NAMALWA (cell line): Measurements from ENCODE around the gene YLPM1.
"Not testable (repeated sequence)": the region's sequence is repeated elsewhere in the genome, so short reads cannot be mapped to it uniquely, and the experiment has no call there.

Experiments used
- DNase-seq: peaks from one replicate; pipeline ENCODE4 v3.0.0-alpha.2; 2015; ENCODE audit warnings: low spot score

Gene YLPM1, protein sequence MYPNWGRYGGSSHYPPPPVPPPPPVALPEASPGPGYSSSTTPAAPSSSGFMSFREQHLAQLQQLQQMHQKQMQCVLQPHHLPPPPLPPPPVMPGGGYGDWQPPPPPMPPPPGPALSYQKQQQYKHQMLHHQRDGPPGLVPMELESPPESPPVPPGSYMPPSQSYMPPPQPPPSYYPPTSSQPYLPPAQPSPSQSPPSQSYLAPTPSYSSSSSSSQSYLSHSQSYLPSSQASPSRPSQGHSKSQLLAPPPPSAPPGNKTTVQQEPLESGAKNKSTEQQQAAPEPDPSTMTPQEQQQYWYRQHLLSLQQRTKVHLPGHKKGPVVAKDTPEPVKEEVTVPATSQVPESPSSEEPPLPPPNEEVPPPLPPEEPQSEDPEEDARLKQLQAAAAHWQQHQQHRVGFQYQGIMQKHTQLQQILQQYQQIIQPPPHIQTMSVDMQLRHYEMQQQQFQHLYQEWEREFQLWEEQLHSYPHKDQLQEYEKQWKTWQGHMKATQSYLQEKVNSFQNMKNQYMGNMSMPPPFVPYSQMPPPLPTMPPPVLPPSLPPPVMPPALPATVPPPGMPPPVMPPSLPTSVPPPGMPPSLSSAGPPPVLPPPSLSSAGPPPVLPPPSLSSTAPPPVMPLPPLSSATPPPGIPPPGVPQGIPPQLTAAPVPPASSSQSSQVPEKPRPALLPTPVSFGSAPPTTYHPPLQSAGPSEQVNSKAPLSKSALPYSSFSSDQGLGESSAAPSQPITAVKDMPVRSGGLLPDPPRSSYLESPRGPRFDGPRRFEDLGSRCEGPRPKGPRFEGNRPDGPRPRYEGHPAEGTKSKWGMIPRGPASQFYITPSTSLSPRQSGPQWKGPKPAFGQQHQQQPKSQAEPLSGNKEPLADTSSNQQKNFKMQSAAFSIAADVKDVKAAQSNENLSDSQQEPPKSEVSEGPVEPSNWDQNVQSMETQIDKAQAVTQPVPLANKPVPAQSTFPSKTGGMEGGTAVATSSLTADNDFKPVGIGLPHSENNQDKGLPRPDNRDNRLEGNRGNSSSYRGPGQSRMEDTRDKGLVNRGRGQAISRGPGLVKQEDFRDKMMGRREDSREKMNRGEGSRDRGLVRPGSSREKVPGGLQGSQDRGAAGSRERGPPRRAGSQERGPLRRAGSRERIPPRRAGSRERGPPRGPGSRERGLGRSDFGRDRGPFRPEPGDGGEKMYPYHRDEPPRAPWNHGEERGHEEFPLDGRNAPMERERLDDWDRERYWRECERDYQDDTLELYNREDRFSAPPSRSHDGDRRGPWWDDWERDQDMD (N-terminal part only)

DNA sequence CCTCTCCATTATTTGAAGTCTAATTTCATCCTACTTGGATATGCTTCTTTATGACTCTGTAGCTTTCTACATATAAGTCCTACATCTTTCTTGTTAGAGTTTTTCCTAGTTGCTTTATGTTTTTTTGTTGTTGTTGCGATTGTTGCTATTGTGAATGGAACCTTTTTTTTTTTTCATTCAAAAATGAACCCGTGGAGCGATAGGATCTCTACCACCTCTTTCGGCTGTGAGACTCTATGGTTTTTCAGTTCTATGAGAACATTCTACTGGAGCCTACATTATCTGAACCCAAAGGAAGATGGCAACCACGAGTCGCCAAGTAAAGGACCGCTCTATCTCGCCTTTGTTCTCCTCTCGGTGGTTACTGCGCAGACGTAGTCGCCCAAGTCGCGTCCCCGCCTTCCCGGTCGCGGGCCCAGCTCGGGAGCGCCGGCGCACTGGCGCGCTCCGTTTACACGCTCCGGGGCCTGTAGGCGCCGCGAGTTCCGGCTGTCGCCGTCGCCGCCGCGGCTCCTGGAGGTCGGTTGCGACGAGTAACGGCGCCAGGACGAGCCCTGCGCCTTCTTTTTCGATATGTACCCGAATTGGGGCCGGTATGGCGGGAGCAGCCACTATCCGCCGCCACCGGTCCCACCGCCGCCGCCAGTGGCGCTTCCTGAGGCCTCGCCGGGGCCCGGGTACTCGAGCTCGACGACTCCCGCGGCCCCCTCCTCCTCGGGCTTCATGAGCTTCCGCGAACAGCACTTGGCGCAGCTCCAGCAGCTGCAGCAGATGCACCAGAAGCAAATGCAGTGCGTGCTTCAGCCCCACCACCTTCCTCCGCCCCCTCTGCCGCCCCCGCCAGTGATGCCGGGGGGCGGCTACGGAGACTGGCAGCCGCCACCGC, at the start of gene YLPM1:
TSS of gene YLPM1 (plus strand) at position 400 of the 886 bp plus-strand sequence. CDS start at position 574, 174 bp downstream.
- DNase-seq: peak; percentile 92

DNA sequence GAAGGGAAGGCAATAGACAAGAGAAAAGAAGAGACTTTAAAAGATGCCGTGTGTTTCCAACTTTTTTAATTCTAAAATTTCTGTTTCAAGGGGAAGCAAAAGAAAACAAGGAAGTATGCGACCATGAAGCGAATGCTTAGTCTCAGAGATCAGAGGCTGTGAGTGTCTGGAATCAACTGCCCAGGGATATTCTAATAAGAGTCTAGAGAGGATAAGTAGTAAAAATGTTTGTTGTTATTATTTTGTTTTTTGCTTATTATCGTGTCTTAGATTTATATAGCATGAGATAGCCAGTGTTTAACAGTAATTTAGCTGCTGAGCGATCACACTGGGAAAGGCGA, 49.8 kb upstream of the YLPM1 start:
- DNase-seq: no peak

DNA sequence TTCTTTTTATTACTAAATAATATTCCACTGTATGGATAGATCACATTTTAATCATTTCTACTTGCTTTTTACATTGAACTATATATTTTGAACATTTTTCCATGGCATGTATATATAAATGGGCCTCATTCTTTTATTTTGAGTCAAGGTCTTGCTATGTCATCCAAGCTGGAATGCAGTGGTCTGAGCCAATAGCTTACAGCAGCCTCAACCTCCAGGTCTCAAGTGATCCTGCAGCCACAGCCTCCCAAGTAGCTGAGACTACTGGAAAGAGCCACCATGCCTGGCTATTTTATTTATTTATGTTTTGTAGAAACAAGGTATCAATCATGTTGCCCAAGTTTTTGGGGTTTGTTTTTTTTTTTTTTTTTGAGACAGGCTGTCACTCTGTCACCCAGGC, 42.6 kb upstream of the YLPM1 start:
- no peak for DNase-seq

DNA sequence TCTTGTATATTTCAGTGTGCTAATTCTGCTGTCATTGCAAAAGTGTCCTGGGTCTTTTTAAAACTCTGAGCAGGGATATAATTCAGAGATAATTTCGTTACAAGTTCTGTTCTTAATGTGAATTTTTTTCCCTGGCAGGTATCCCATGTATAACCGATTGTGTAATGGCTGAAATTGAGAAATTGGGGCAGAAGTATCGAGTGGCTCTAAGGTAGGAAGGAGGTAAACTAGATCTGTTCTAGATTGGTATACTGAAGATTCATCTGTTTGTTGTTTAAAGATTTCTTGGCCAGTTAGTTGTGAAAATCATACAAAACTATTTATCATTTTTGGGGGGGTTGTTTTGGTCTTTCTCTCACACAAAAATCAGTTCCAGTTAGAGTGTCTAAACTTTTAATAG, 40.0 kb upstream of the YLPM1 start:
- DNase-seq: no peak

DNA sequence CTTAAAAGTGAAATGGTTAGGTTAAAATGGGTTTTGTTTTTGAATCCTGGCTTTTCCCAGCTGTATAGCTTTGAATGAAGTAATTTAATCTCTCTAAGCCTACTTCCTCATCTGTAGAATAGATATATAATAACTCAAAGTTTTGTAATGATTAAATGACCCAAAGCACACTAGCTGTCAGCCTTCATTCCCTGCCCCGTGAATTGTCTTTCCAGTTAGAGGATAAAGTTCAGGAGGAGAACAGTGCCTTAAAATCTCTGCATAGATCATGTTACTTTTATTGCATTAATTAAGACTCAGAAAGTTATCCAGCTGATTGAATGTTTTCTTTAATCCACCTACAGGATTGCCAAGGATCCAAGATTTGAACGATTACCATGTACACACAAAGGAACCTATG, 30.7 kb upstream of the YLPM1 start:
- no peak for DNase-seq

DNA sequence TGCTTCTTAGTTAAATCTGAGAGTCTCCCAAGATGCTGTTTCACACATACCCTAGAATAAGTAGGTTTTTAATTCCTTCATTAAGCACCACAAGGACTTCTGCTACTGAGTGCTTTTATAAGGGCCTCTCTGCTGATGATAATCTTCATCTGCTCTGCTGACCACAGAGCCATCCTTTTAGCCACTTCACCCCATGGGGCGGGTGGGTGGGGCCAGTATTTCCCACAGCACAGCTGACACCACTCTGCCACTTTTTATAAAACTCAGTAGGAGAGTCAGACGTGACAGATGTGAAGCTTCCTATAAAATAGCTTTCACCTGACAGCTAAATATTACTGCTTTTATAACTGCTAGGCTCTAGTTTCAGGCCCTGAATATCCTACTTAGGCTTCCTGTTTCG, 29.9 kb upstream of the YLPM1 start:
- DNase-seq: no peak

DNA sequence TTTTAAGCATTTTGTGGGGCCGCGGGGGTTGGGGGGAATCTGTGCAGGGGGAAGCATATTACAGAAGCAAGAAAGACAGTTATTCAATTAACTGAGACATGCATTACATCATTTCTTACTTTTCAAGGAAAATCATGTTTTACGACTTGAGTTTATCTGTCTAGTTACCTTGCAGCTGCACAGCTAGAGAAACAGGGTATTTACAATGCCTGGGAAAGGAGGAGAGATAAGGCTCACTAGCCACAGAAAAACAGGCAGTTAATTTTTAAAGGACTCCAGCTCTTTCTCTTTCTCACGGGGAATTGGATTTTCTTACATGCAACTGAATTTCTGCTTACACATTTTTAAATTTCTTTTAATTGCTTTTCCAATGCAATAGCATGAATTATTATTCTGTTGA, 28.0 kb upstream of the YLPM1 start:
- no peak for DNase-seq

DNA sequence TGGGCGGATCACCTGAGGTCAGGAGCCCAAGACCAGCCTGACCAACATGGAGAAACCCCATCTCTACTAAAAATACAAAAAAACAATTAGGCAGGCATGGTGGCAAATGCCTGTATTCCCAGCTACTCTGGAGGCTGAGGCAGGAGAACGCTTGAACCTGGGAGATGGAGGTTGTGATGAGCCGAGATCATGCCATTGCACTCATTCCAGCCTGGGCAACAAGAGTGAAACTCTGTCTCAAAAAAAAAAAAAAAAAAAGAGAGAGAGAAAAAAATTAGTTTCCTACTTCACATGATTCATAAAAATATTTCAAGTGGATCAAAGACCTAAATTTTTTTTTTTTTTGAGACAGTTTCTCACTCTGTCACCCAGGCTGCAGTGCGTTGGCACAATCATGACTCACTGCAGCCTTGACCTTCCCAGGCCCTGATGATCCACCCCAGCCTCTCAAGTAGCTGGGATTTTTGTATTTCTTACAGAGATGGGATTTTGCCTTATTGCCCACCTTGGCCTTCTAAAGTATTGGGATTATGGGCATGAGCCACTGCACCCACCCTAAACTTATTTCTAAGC, 25.3 kb upstream of the YLPM1 start:
- DNase-seq: no peak

DNA sequence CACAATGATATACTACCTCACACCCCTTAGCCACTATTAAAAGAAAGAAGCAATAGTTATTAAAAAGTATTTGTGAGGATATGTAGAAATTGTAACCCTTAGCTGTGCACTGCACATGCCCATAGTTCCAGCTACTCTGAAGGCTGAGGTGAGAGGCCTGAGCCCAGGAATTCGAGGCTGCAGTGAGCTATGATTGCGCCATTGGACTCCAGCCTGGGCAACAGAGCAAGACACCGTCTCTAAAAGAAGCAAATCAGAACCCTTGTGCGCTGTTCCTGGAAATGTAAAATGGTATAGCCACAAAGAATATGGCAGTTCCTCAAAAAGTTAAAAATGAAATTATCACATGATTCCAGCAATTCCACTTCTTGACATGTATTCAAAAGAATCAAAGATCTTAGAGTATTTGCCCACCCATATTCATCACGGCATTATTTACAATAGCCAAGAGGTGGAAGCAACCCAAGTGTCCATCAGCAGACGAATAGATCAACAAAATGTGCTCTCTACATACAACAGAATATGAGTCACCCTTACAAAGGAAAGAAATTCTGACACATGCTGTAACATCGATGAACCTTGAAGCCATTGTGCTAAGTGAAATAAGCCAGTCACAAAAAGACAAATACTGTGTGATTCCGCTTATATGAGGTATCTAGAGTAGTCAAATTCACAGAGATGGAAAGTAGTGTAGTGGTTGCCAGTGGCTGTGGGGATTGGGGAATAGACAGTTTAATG, 23.7 kb upstream of the YLPM1 start:
- DNase-seq: no peak

DNA sequence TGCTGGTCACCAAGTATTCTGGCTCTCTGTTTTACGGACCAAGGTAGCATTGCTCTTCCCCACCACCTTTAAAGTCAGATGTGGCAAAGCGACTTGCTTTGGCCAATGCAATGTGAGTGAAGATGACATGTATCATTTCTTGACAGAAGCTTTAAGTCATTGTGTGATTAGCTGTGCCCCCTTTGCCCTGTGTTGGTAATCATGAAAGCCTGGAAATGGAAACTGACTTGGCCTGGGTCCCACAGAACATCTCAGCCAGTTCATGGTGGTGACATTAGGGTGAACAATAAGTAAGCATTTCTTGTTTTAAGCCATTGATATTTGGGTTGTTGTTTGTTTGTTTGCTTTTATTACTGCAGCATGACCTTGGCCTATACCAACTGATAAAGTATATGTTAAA, 15.9 kb upstream of the YLPM1 start:
- no peak for DNase-seq

DNA sequence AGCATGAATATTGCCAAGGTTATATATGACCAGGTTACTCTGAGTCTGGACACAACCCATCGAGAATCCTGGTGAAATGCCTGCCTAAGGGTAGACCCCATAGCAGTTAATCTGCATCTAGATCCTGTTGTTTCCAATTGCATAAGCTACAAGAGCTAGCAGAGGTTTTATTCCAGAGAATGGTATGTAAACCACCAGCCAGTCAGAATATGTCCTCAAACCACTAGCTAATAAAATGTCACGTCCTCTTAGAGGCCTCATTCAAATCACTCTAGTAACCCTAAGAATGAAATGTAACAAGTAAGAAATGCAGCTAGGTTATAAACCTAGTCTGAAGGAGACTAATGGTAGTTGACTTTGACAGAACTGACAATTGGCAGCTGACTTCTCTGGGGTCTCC, 9.0 kb upstream of the YLPM1 start:
- DNase-seq: no peak

DNA sequence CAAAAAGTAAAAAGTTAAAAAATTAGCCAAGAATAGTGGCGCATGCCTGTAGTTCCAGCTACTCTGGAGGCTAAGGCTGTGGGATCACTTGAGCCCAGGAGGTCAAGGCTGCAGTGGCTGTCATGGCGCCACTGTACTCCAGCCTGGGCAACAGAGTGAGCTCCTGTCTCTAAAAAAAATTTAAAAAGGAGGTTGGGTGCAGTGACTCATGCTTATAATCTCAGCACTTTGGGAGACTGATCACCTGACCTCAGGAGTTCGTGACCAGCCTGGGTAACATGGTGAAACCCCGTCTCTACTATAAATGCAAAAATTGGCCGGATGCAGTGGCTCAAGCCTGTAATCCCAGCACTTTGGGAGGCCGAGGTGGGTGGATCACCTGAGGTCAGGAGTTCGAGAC, 8.2 kb upstream of the YLPM1 start:
- no peak for DNase-seq

DNA sequence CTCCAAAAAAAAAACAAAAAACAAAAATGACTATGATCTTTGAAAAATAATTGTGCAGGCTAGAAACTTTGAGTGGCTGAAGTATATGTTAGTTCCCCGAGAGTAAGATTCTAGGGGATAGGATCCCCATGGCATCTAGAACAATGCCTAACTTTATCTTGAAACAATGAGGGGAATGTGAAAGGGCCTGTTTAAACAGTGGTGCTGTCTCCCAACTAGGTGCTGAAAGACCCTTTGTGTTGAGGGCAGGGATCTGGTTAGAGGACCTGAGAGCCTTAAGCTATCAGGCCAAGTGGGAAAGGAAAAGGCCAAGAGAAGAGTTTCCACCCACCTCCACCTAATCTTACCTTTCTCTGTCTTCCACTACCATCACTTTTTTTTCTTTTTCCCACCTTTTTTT, 6.8 kb upstream of the YLPM1 start:
- no peak for DNase-seq

DNA sequence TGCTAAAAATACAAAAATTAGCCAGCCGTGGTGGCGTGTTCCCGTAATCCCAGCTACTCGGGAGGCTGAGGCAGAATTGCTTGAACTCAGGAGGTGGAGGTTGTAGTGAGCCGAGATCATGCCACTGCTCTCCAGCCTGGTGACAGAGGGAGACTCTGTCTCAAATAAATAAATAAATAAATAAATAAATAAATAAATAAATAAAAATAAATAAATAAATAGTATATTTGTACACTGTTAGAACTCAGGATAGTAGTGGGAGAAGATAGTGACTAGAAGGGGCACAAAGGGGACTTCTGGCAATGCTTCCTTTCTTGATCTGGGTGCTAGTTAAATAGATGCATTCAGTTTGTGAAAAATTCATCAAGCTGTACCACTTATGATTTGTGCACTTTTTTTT, 4.6 kb upstream of the YLPM1 start:
- DNase-seq: not testable (repeated sequence)

DNA sequence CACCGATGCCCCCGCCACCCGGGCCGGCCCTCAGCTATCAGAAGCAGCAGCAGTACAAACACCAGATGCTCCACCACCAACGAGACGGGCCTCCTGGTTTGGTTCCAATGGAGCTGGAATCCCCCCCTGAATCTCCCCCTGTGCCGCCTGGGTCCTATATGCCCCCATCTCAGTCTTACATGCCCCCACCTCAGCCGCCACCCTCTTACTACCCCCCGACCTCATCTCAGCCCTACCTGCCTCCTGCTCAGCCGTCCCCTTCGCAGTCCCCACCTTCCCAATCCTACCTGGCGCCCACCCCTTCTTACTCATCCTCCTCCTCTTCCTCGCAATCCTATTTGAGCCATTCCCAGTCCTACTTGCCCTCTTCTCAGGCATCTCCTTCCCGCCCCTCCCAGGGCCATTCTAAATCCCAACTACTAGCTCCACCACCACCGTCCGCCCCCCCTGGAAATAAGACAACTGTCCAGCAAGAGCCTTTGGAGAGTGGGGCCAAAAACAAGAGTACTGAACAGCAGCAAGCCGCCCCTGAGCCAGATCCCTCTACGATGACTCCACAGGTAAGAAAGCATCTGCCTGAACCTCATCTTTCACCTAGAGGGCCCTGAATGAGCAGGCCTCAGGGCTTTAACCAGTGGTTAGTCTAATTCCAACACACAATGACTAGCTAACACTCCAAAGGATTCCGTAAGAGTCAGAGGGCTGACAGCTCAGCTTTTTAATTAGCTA, 851 bp downstream of the YLPM1 start:
- DNase-seq: peak; percentile 17

DNA sequence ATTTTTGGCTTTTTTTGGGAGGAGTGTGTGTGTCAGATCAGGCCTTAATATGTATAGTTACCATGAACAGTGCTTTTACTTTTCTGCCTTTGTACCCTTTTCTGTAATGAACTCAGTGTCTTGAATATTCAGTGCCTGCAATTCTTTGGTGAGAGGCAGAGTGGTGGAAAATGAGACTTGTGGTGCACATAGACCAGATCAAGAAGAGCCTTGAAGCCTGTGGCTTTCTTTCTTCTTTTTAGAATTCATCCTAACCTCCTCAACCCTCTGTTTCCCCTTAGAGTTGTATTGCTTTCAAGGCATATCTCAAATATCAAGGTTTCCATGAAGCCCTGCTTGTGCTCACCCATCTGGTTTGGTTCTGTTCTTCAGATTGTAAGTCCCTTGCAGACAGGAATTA, 2.6 kb downstream of the YLPM1 start:
- no peak for DNase-seq

DNA sequence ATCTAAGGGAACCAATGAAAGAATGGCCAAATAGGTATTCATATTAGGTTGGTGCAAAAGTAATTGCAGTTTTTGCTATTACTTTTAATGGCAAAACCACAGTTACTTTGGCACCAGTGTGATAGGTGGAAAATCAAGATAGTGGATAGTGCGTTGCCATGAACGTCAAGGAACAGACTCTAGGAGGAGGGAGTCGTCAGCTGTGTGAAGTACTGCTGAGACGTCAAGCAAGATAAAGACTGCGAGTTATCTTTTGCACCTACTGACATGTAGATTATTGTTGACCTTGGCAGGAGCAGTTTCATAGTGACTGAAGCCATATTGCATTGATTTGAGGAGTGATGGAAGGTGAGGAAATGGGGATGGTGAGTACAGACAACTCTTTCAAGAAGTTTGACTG, 8.3 kb downstream of the YLPM1 start:
- DNase-seq: no peak

DNA sequence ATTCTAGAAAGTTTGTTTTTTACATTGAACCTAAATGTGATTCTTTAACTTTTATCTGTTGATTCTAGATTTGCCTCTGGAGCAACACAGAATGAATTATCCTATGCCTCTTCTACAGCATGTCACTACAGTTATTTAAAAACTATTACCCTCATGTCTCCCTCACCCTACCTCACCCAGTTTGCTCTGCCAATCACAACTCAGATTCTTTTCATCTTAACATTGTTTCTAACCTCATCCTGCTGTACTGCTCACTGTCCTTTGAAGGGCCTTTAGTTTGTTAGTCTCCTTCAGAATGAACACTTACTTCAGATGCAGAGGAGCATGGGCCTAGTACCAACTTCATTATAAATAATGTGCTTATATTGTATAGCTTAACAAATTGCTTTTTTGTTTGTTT, 21.5 kb downstream of the YLPM1 start:
- no peak for DNase-seq

DNA sequence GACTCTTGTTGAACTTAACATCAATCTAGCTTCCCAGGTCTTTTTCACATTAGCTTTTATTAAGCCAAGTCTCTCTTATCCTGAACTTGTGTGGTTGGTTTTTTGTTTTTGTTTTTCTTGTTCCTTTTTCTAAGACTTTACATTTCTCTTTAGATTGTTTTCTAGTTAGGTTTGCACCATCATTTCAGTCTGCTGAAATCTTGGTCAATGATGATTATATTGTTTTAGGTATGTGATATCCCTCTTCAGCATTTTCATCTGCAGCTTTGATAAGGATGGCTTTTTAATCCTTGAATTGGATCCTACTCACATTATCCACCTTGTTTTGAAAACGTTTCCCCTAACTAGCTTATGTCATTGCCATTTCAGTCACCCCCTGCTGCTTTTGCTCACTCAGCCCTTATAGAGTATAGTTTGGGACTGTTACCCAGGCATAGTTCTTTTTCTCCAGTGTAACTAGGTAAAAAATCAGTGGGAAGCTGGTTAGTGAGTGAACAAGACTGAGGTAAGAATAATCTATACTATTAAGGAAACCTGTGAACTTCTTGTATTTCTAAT, 22.0 kb downstream of the YLPM1 start:
- DNase-seq: no peak
